GM12878 (cell line): ENCODE measurements around the gene UBASH3B. TPM values are rescaled to one million over a fixed set of nuclear protein-coding genes. Genes with fewer than 3 reads are reported as not detected.
A peak's percentile ranks its signal among the peaks of the same experiment; 100 is the strongest.

ENCODE experiments used
- ATAC-seq: fragments of 200-7000 bp; cut with Tn5 transposase; 3 replicates; pipeline ENCODE4 v1.9.1; 2020; ENCODE audit warnings: mild to moderate bottlenecking, moderate library complexity
- BruUV-seq: library from RNA; stranded (reverse); fragments of 400-500 nt; replicated peaks from 2 replicates; lab custom pipeline; 2021; lab: Mats Ljungman, UMichigan
- CTCF ChIA-PET: fragments of 300-600 bp; sonication (Branson Sonifier 250); formaldehyde crosslinking; extraction: SDS; loops from one replicate; lab custom pipeline; 2021; ENCODE audit warnings: inconsistent platforms; lab: Yijun Ruan, JAX
- POLR2A ChIA-PET: fragments of 350-600 bp; formaldehyde crosslinking; extraction: SDS; loops from one replicate; lab custom pipeline; 2021; ENCODE audit warnings: inconsistent platforms; lab: Charles Lee
- RAD21 ChIA-PET: fragments of 300-600 bp; sonication (Branson Sonifier 250); formaldehyde crosslinking; loops from one replicate; lab custom pipeline; 2023; ENCODE audit warnings: antibody characterized with exemption; ENCODE audit not compliant: unreplicated experiment; lab: Charles Lee
- SMC1A ChIA-PET: fragments of 300-600 bp; sonication (Branson Sonifier 250); formaldehyde crosslinking; loops from one replicate; lab custom pipeline; 2023; ENCODE audit not compliant: unreplicated experiment, uncharacterized antibody; lab: Charles Lee
- DNase-seq: peaks from one replicate; pipeline ENCODE4 v3.0.0-alpha.2; 2011; ENCODE audit warnings: low read depth, low spot score
- FAIRE-seq: peaks from 3 replicates; lab custom pipeline; 2011; peaks lifted over from hg19 to GRCh38; lab: Jason Lieb, UNC
- H2AFZ ChIP-seq: 2 replicates; pipeline ENCODE4 v1.6.0; 2011; ENCODE audit warnings: low read depth, low read length, control low read depth; ENCODE audit not compliant: control insufficient read depth
- H3K27ac ChIP-seq: 2 replicates; pipeline ENCODE4 v1.5.1; 2011; ENCODE audit warnings: control low read depth; ENCODE audit not compliant: control insufficient read depth, insufficient read depth
- H3K27me3 ChIP-seq, 2 experiments: replicated peaks in 1 of 2; 2 replicates each; pipeline versions ENCODE4 v1.6.0 to v1.6.1; 2011; ENCODE audit warnings: low read length in 1 of 2; ENCODE audit not compliant: control insufficient read depth in 2 of 2, insufficient read depth in 2 of 2
- H3K36me3 ChIP-seq, 2 experiments: 2 replicates each; pipeline ENCODE4 v1.5.1; 2011; ENCODE audit warnings: low read length in 1 of 2; ENCODE audit not compliant: control insufficient read depth in 2 of 2, insufficient read depth in 2 of 2
- H3K4me1 ChIP-seq: 2 replicates; pipeline ENCODE4 v1.6.1; 2011; ENCODE audit warnings: mild to moderate bottlenecking, low read length, moderate library complexity, mixed read lengths; ENCODE audit not compliant: control insufficient read depth, insufficient read depth
- H3K4me2 ChIP-seq: 2 replicates; pipeline ENCODE4 v1.6.0; 2011; ENCODE audit warnings: control low read depth; ENCODE audit not compliant: control insufficient read depth, insufficient read depth
- H3K4me3 ChIP-seq: fragments of 200-600 bp; sonication (generic); 2 replicates; pipeline ENCODE4 v1.5.1; 2016
- H3K79me2 ChIP-seq: 2 replicates; pipeline ENCODE4 v1.6.0; 2011; ENCODE audit warnings: low read length; ENCODE audit not compliant: control insufficient read depth, insufficient read depth
- H3K9ac ChIP-seq: 2 replicates; pipeline ENCODE4 v1.8.0; 2011; ENCODE audit warnings: low read length, control low read depth, mixed read lengths; ENCODE audit not compliant: control insufficient read depth, insufficient read depth
- H3K9me3 ChIP-seq: replicated peaks from 3 replicates; pipeline ENCODE4 v1.5.1; 2011; ENCODE audit warnings: mild to moderate bottlenecking, low read length; ENCODE audit not compliant: control insufficient read depth, insufficient read depth
- H4K20me1 ChIP-seq: 2 replicates; pipeline ENCODE4 v1.6.0; 2011; ENCODE audit not compliant: control insufficient read depth, insufficient read depth
- CBX5 ChIP-seq: sonication (generic); IDR thresholded peaks from 2 replicates; pipeline ENCODE4 v1.6.1; 2016; ENCODE audit warnings: low read depth, moderate library complexity, mild to moderate bottlenecking, inconsistent platforms
- HSF1 ChIP-seq: fragments of 150-350 bp; IDR thresholded peaks from 2 replicates; pipeline ENCODE4 v1.6.1; 2014; ENCODE audit warnings: mild to moderate bottlenecking, low read depth, low read length
- IKZF2 ChIP-seq, 2 experiments: fragments of 450-650 bp; IDR thresholded peaks; 2 replicates each; pipeline ENCODE4 v1.6.1; 2017; ENCODE audit warnings: mild to moderate bottlenecking in 2 of 2, moderate library complexity in 2 of 2
- IRF5 ChIP-seq: fragments of 450-650 bp; IDR thresholded peaks from 2 replicates; pipeline ENCODE4 v1.6.1; 2017; ENCODE audit warnings: borderline replicate concordance
- MEF2A ChIP-seq: IDR thresholded peaks from 2 replicates; pipeline ENCODE4 v1.6.1; 2011; ENCODE audit warnings: low read depth, mild to moderate bottlenecking, low read length, moderate library complexity; ENCODE audit not compliant: insufficient read depth
- NFYB ChIP-seq: IDR thresholded peaks from 2 replicates; pipeline ENCODE4 v1.6.1; 2011; ENCODE audit warnings: low read depth, mild to moderate bottlenecking, low read length, improper control_type of control experiment, moderate library complexity; ENCODE audit not compliant: insufficient read depth
- PAX5 ChIP-seq: IDR thresholded peaks from 2 replicates; pipeline ENCODE4 v1.6.1; 2011; ENCODE audit warnings: low read depth, low read length, borderline replicate concordance
- RBBP5 ChIP-seq: fragments of 200-600 bp; sonication (generic); conservative IDR thresholded peaks from 2 replicates; pipeline ENCODE4 v1.6.1; 2016
- RFX5 ChIP-seq: IDR thresholded peaks from 2 replicates; pipeline ENCODE4 v1.6.1; 2011; ENCODE audit warnings: low read depth, low read length, improper control_type of control experiment
- RUNX3 ChIP-seq: IDR thresholded peaks from 2 replicates; pipeline ENCODE4 v1.6.1; 2012; ENCODE audit warnings: low read length, inconsistent platforms
- SPI1 ChIP-seq: IDR thresholded peaks from 2 replicates; pipeline ENCODE4 v1.6.1; 2011; ENCODE audit warnings: low read depth, mild to moderate bottlenecking, low read length, moderate library complexity, borderline replicate concordance; ENCODE audit not compliant: insufficient read depth
- STAT3 ChIP-seq: IDR thresholded peaks from 2 replicates; pipeline ENCODE4 v1.6.1; 2011; ENCODE audit warnings: low read depth, low read length, improper control_type of control experiment
- TCF3 ChIP-seq: IDR thresholded peaks from 2 replicates; pipeline ENCODE4 v1.6.1; 2012; ENCODE audit warnings: low read depth, mild to moderate bottlenecking, low read length, borderline replicate concordance; ENCODE audit not compliant: insufficient read depth
- WGBS: methylation state at CpG from one replicate; pipeline ENCODE4 v1.1.6; 2016; ENCODE audit warnings: low lambda C conversion rate; ENCODE audit not compliant: insufficient replicate concordance, insufficient coverage; ENCODE audit errors: missing lambda C conversion rate; 5-methylcytosine and 5-hydroxymethylcytosine counted together
- in situ Hi-C: fragments of 300-500 bp; cut with MboI; formaldehyde crosslinking; loops from 9 replicates; pipeline ENCODE4 v1.14.3; 2018; ENCODE audit warnings: mixed read lengths
- intact Hi-C: fragments of 100-400 bp; cut with micrococcal nuclease; formaldehyde crosslinking; loops from one replicate; pipeline ENCODE4 v1.14.2; 2022; ENCODE audit not compliant: unreplicated experiment
- polyA plus RNA-seq, 11 experiments: library from polyadenylated mRNA; depleted of rRNA in 4 of 11; unstranded in 6 of 11; stranded (reverse) in 5 of 11; fragments of >200 nt; fragmentation: Nextera tagmentation in 4 of 11; fragmentation: Illumina TruSeq in 1 of 11; extraction: Ambion mirVana in 4 of 11; extraction: Trizol in 1 of 11; gene quantifications; 1 replicate in 1 of 11; 2 replicates in 10 of 11; pipeline versions ENCODE4 v1.2.1 to v1.2.3, GENCODE V29; 2011 to 2016; ENCODE audit warnings: inconsistent platforms in 2 of 11, missing spikeins in 2 of 11, low read depth in 1 of 11
- total RNA-seq, 4 experiments: library from RNA; depleted of rRNA in 3 of 4; stranded (reverse); fragments of >200 nt in 3 of 4; fragmentation: Illumina TruSeq in 1 of 4; extraction: Trizol in 1 of 4; gene quantifications; 2 replicates each; pipeline versions ENCODE4 v1.2.1 to v1.2.3, GENCODE V29; 2013 to 2021

Gene UBASH3B
- total and polyA plus RNA-seq, 10 of the 15 experiments (the other 5 are each of a cell fraction or from before 2014, with no cell fraction given): 0.18 to 3.3 (median 0.57) TPM

- Histone ChIP-seq H3K79me2 (no peaks in the 10 kb centered on the region), H2AFZ (no peak overlapping the region), H3K36me3 (no peaks in the 10 kb centered on the region), H3K27me3 (peaks cover 0 to 5% of the 10 kb centered on the region in 2 experiments; a peak in 2 of 4 replicates), H3K27ac (no peak overlapping the region), H3K4me1 (peaks cover 15% of the 10 kb centered on the region)
- ChIA-PET RAD21 (interaction anchor here (1.3 to 1.5 kb wide), 2 partner anchors 46 to 84 kb away, joined by 4 to 7 read pairs; no protein-coding TSS in a partner anchor), POLR2A (no interaction called here)
- no peak for DNase-seq
- TF ChIP-seq RFX5 (no peak), MEF2A (peak; percentile 64; the same call in 1 of the 2 replicates), SPI1 (peak; percentile 65), HSF1 (no peak), IRF5 (no peak), CBX5 (no peak), NFYB (no peak), IKZF2 (IDR thresholded peaks at IDR 0.05) (0 out of 4 replicates have a peak, but pooled peaks of 1 of the 2 experiments have one; percentile 9), RBBP5 (no peak), TCF3 (0 out of 2 replicates have a peak, but pooled peaks have one; percentile 42), PAX5 (0 out of 2 replicates have a peak, but pooled peaks have one; percentile 40), RUNX3 (peak; percentile 33; the same call in 1 of the 2 replicates), STAT3 (no peak)
- TF ChIP-seq, all 136 proteins: peak for 6
- WGBS: 2% methylated on average over 8 of the region's 8 CpGs
- FAIRE-seq (peak; percentile 68), ATAC-seq (peak; percentile 94)
- H3K4me2 ChIP-seq: peak overlapping the region; percentile 56
- CTCF ChIA-PET: interaction anchor here (1.2 to 1.8 kb wide), 2 partner anchors 58 to 162 kb away, joined by 3 to 9 read pairs; no protein-coding TSS in a partner anchor
- intact Hi-C loops: no loop called here
- no TSS peak for BruUV-seq
- H3K4me3 ChIP-seq: no peak overlapping the region
- H3K9ac ChIP-seq: no peak overlapping the region
- no peaks in the 10 kb centered on the region for H3K9me3 ChIP-seq
- H4K20me1 ChIP-seq: no peaks in the 10 kb centered on the region
- in situ Hi-C loops: no loop called here
- SMC1A ChIA-PET: interaction anchor here (1.2 to 2.0 kb wide), 2 partner anchors 48 to 54 kb away, joined by 3 to 8 read pairs; no protein-coding TSS in a partner anchor
These were observed 42.2 kb downstream of the UBASH3B start for GRCh38 chr11:122697636-122698167.
